IPS-18a (cell line): ENCODE measurements around the gene GABRG3.

ENCODE experiments used
- H3K27ac ChIP-seq: one replicate; pipeline ENCODE4 v1.5.1; 2013; ENCODE audit warnings: low read length
- H3K27me3 ChIP-seq: one replicate; pipeline ENCODE4 v1.6.1; 2013; ENCODE audit warnings: mild to moderate bottlenecking, low read length; ENCODE audit not compliant: control insufficient read depth, insufficient read depth
- H3K36me3 ChIP-seq: one replicate; pipeline ENCODE4 v1.6.1; 2013; ENCODE audit warnings: low read depth, low read length; ENCODE audit not compliant: control insufficient read depth
- H3K4me1 ChIP-seq: one replicate; pipeline ENCODE4 v1.6.1; 2013; ENCODE audit warnings: low read depth, low read length; ENCODE audit not compliant: control insufficient read depth
- H3K4me3 ChIP-seq: one replicate; pipeline ENCODE4 v1.5.1; 2013; ENCODE audit warnings: low read length
- H3K9ac ChIP-seq: one replicate; pipeline ENCODE4 v1.6.1; 2013; ENCODE audit warnings: mild to moderate bottlenecking, low read length, moderate library complexity
- H3K9me3 ChIP-seq: one replicate; pipeline ENCODE4 v1.6.1; 2013; ENCODE audit warnings: low read depth, low read length; ENCODE audit not compliant: control insufficient read depth

The GABRG3 gene

GRCh38 chr15:27399241-27399640, 428.3 kb downstream of the GABRG3 start:
- no peak overlapping the region for H3K4me3 ChIP-seq
- H3K9ac ChIP-seq: no peak overlapping the region
- H3K4me1 ChIP-seq: peaks cover 20% of the 10 kb centered on the region
- H3K27me3 ChIP-seq: no peaks in the 10 kb centered on the region
- no peak overlapping the region for H3K27ac ChIP-seq
- no peaks in the 10 kb centered on the region for H3K36me3 ChIP-seq
- no peaks in the 10 kb centered on the region for H3K9me3 ChIP-seq

DNA sequence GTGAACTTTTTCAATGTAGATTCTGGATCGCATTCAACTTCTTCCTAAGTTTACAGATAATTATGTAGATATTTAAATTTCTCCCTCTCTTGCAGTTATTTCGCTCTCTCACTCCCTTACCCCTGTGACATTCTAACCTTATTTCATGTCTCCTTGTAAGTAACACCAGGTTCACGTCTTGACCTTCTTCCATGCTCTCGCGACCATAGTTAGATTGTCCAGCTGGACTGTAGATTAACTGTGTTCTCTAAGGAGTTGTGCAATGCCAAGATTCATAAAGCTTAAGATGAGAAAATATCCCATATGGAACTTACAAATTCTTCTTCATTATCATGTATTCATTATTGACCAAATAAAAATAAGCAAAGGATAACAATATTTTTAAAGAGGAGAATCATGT, 430.5 kb downstream of the GABRG3 start:
- no peaks in the 10 kb centered on the region for H3K36me3 ChIP-seq
- no peak overlapping the region for H3K27ac ChIP-seq
- H3K4me1 ChIP-seq: peaks cover 20% of the 10 kb centered on the region
- H3K9me3 ChIP-seq: no peaks in the 10 kb centered on the region
- H3K9ac ChIP-seq: no peak overlapping the region
- no peak overlapping the region for H3K4me3 ChIP-seq
- no peaks in the 10 kb centered on the region for H3K27me3 ChIP-seq

DNA sequence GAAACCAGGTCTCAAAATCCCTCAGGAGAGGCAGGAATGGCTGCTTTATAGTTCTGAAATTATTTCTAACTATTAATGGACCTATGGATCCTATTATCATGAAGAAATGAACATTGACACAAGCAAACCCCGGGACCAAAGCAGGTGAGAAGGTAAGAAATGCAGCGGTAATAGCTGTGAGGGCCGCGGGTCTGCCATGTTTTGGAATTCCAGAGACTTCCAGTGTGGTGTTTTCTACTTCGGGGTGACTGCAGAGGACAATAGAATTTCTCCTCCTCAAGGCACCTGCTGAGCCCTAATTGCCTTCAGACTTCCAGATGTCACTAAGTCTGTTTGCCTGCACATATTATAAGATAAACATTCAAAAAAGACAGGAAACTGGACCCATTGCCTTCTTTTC, 437.4 kb downstream of the GABRG3 start:
- H3K9ac ChIP-seq: no peak overlapping the region
- no peak overlapping the region for H3K27ac ChIP-seq
- peaks cover 3% of the 10 kb centered on the region for H3K27me3 ChIP-seq

DNA sequence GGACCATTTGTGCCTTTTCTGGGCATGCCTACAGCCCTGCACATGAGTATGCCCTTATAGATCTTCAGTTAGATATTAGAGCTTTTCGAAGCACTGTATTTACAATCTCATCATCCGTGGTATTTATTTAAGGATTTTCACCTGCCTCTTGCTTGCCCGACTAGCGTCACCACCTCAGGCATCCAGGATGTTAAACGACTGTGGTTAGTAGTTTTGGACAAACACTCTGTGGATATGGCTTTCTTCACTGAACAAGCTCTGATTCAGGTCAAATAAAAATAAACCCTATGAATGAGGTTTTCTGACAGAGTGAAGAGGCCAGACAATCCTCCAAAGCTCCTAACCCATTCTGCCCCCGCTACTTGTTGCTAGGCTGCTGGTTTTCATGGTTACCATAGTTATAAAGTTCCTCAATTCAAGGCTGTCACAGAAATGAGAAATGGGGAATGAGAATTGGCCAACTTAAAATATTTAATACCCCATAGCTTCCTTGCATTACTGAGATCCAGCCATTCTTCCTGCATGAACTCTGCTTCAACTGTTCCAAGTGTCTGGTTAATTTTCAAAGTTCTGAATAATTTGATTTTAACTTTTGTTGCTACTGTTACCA, 440.1 kb downstream of the GABRG3 start:
- no peak overlapping the region for H3K4me3 ChIP-seq
- H3K36me3 ChIP-seq: no peaks in the 10 kb centered on the region
- H3K27ac ChIP-seq: no peak overlapping the region
- peaks cover 34% of the 10 kb centered on the region for H3K4me1 ChIP-seq
- no peak overlapping the region for H3K9ac ChIP-seq
- peaks cover 3% of the 10 kb centered on the region for H3K27me3 ChIP-seq
- no peaks in the 10 kb centered on the region for H3K9me3 ChIP-seq

More for the DNA sequence above, 437.4 kb downstream of the GABRG3 start:
- H3K36me3 ChIP-seq: no peaks in the 10 kb centered on the region
- no peak overlapping the region for H3K4me3 ChIP-seq
- H3K9me3 ChIP-seq: no peaks in the 10 kb centered on the region
- peaks cover 20% of the 10 kb centered on the region for H3K4me1 ChIP-seq

- peaks cover 3% of the 10 kb centered on the region for H3K27me3 ChIP-seq
- no peaks in the 10 kb centered on the region for H3K9me3 ChIP-seq
- no peaks in the 10 kb centered on the region for H3K36me3 ChIP-seq
- no peak overlapping the region for H3K27ac ChIP-seq
- H3K4me1 ChIP-seq: peaks cover 34% of the 10 kb centered on the region
- no peak overlapping the region for H3K4me3 ChIP-seq
- peak overlapping the region; percentile 24 for H3K9ac ChIP-seq
Observed at GRCh38 chr15:27412415-27412814, 441.4 kb downstream of the GABRG3 start.

- Histone ChIP-seq H3K27ac (no peak overlapping the region), H3K36me3 (no peaks in the 10 kb centered on the region), H3K27me3 (peaks cover 3% of the 10 kb centered on the region), H3K4me1 (peaks cover 34% of the 10 kb centered on the region), H3K4me3 (no peak overlapping the region), H3K9ac (no peak overlapping the region), H3K9me3 (no peaks in the 10 kb centered on the region)
Observed at GRCh38 chr15:27414168-27414870, 443.3 kb downstream of the GABRG3 start.

GRCh38 chr15:27418726-27419125, 447.7 kb downstream of the GABRG3 start:
- Histone ChIP-seq H3K27me3 (no peaks in the 10 kb centered on the region), H3K4me1 (peaks cover 10% of the 10 kb centered on the region), H3K9me3 (no peaks in the 10 kb centered on the region), H3K27ac (no peak overlapping the region), H3K4me3 (no peak overlapping the region), H3K9ac (no peak overlapping the region), H3K36me3 (no peaks in the 10 kb centered on the region)

GRCh38 chr15:27422997-27423396, 452.0 kb downstream of the GABRG3 start:
- H3K27me3 ChIP-seq: no peaks in the 10 kb centered on the region
- H3K27ac ChIP-seq: no peak overlapping the region
- no peak overlapping the region for H3K4me3 ChIP-seq
- H3K9ac ChIP-seq: no peak overlapping the region
- H3K9me3 ChIP-seq: no peaks in the 10 kb centered on the region
- no peaks in the 10 kb centered on the region for H3K36me3 ChIP-seq
- no peaks in the 10 kb centered on the region for H3K4me1 ChIP-seq

GRCh38 chr15:27426805-27427204, 455.8 kb downstream of the GABRG3 start:
- no peak overlapping the region for H3K9ac ChIP-seq
- no peaks in the 10 kb centered on the region for H3K36me3 ChIP-seq
- peaks cover 5% of the 10 kb centered on the region for H3K9me3 ChIP-seq
- no peaks in the 10 kb centered on the region for H3K4me1 ChIP-seq
- no peak overlapping the region for H3K27ac ChIP-seq
- H3K27me3 ChIP-seq: no peaks in the 10 kb centered on the region
- no peak overlapping the region for H3K4me3 ChIP-seq

GRCh38 chr15:27427276-27427675, 456.3 kb downstream of the GABRG3 start:
- H3K27ac ChIP-seq: no peak overlapping the region

DNA sequence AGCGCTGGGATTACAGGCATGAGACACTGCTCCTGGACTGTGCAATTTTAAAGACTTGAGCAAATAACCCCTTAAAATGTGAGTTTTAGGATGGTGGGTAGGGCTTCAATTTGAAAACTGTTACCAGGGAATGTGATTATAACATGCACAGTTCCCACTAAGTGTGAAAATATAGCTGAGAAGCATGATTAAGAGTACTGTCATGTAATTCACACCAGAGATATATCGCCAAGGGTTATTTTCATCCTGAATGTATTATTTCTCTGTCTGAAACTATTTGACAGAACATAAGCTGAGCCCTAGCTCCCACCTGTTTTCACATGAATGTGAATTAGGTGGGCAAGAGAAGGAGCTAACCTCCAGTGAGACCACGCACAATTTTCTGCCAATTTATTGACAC, 457.2 kb downstream of the GABRG3 start:
- no peak overlapping the region for H3K4me3 ChIP-seq
- H3K9me3 ChIP-seq: peaks cover 5% of the 10 kb centered on the region
- no peaks in the 10 kb centered on the region for H3K27me3 ChIP-seq
- no peaks in the 10 kb centered on the region for H3K4me1 ChIP-seq
- H3K27ac ChIP-seq: no peak overlapping the region
- no peaks in the 10 kb centered on the region for H3K36me3 ChIP-seq
- no peak overlapping the region for H3K9ac ChIP-seq

More at GRCh38 chr15:27427276-27427675, 456.3 kb downstream of the GABRG3 start:
- no peak overlapping the region for H3K4me3 ChIP-seq
- H3K27me3 ChIP-seq: no peaks in the 10 kb centered on the region
- no peak overlapping the region for H3K9ac ChIP-seq
- H3K36me3 ChIP-seq: no peaks in the 10 kb centered on the region
- no peaks in the 10 kb centered on the region for H3K4me1 ChIP-seq
- peaks cover 5% of the 10 kb centered on the region for H3K9me3 ChIP-seq

GRCh38 chr15:27429577-27429976, 458.6 kb downstream of the GABRG3 start:
- Histone ChIP-seq H3K4me1 (no peaks in the 10 kb centered on the region), H3K9me3 (peaks cover 5% of the 10 kb centered on the region), H3K36me3 (no peaks in the 10 kb centered on the region), H3K27ac (no peak overlapping the region), H3K27me3 (no peaks in the 10 kb centered on the region), H3K9ac (no peak overlapping the region), H3K4me3 (no peak overlapping the region)
